Effector memory CD4-positive, alpha-beta T cell (primary cell): ENCODE measurements around the gene FAM98C.
"Not testable (repeated sequence)": the region's sequence is repeated elsewhere in the genome, so short reads cannot be mapped to it uniquely, and the experiment has no call there.

Source experiments
- DNase-seq, 3 donors: peaks; one replicate each; pipeline ENCODE4 v3.0.0-alpha.2; 2020
- H3K27ac ChIP-seq: 2 replicates; pipeline ENCODE4 v1.7.0; 2013; ENCODE audit warnings: mild to moderate bottlenecking, low read length, moderate library complexity; ENCODE audit not compliant: insufficient read depth, poor library complexity, severe bottlenecking
- H3K27me3 ChIP-seq: replicated peaks from 2 replicates; pipeline ENCODE4 v1.7.0; 2013; ENCODE audit warnings: mild to moderate bottlenecking, low read length; ENCODE audit not compliant: insufficient read depth, control insufficient read depth, poor library complexity, severe bottlenecking
- H3K36me3 ChIP-seq: 2 replicates; pipeline ENCODE4 v1.7.0; 2013; ENCODE audit warnings: mild to moderate bottlenecking, low read length, moderate library complexity; ENCODE audit not compliant: control insufficient read depth, insufficient read depth
- H3K4me1 ChIP-seq: 2 replicates; pipeline ENCODE4 v1.7.0; 2013; ENCODE audit warnings: low read length, mild to moderate bottlenecking; ENCODE audit not compliant: control insufficient read depth, insufficient read depth, poor library complexity, severe bottlenecking
- H3K4me3 ChIP-seq: 2 replicates; pipeline ENCODE4 v1.7.0; 2013; ENCODE audit warnings: low read length, low read depth, mild to moderate bottlenecking; ENCODE audit not compliant: insufficient read depth, poor library complexity, severe bottlenecking
- H3K9me3 ChIP-seq: 2 replicates; pipeline ENCODE4 v1.7.0; 2013; ENCODE audit warnings: mild to moderate bottlenecking, low read length, moderate library complexity; ENCODE audit not compliant: control insufficient read depth

The FAM98C gene

DNA sequence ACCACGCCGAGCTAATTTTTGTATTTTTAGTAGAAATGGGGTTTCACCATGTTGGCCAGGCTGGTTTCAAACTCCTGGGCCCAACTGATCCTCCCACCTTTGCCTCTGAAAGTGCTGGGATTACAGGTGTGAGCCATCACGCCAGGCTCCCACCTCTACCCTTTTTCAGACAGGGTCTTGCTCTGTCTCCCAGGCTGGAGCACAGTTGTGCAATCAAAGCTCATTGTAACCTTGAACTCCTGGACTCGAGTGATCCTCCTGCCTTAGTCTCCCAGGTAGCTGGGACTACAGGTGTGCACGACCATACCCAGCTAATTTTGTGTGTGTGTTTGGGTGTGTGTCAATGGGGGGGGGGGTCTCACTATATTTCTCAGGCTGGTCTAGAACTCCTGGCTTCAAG lies 21.4 kb downstream of the FAM98C start:
- H3K9me3 ChIP-seq = no peaks in the 10 kb centered on the region
- no peak for DNase-seq
- no peaks in the 10 kb centered on the region for H3K27me3 ChIP-seq
- H3K27ac ChIP-seq = no peak overlapping the region
- H3K4me3 ChIP-seq = no peak overlapping the region
- H3K36me3 ChIP-seq = no peaks in the 10 kb centered on the region
- H3K4me1 ChIP-seq = peaks cover 7% of the 10 kb centered on the region

DNA sequence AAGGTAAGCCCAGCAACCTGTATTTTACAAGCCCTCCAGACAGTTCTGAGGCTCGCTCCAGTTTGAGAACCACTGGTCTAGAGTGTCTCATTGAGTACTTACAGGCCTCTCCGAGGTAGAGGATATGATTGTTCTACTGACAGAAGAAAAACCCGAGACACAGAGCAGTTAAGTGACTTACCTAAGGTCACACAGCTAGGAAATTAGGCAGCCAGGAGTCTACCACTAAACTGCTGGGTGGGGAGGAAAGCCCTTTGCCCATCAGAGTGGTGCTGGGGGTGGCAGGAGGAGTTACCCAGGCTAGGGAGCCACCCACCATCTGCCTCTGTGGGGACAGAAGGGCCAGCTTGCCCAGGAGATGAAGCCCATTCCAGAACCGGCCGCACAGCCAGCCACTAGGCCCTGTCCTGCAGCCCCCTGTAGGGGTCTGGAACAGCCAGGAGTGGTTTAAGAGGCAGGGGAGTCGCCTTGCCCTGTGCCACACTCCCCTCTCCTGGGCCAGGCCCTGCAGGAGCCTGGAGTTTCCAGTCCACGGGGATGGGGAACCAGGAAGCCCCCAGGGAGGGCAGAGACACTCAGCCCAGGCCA lies 22.4 kb downstream of the FAM98C start:
- no peaks in the 10 kb centered on the region for H3K36me3 ChIP-seq
- DNase-seq = no peak
- no peak overlapping the region for H3K27ac ChIP-seq
- no peak overlapping the region for H3K4me3 ChIP-seq
- peaks cover 7% of the 10 kb centered on the region for H3K4me1 ChIP-seq
- H3K27me3 ChIP-seq = no peaks in the 10 kb centered on the region
- H3K9me3 ChIP-seq = no peaks in the 10 kb centered on the region

DNA sequence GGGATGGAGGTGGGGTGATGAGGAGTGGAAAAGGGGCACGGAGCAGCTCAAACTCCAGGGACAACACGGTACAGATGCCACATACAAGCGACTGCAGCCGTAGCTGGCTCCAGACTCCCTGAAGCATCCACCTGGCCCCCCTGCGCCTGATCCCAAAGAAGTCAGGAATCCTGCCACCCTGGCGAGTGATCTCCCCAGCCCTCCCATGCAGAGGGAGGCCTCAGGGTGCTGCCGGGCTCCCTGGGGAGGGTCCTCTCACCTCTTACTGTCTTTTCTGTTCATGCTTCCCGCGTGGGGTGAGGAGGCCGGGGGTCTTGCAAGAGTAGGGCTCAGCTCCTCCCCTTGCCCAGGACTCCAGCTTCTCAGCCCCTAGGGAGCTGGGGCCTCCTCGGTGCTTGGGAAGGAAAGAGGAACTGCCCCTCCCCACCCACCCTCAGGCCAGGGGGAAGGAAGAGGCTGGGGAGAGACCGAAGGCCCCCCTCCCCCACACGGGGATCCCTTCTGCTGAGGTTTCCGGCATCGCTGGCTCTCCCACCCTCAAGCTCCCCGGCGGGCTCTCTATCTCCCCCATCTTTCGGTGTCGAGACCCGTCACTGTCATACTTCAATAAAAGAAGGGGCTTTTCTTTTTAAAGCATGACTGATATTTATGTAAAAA lies 23.0 kb downstream of the FAM98C start, which contains the start of gene RASGRP4:
TSS of gene RASGRP4 (minus strand) at position 410 of the 657 bp plus-strand sequence. CDS start at position 282, 128 bp downstream.
- DNase-seq = peak; percentile 25 to 31 (median 26)
- H3K9me3 ChIP-seq = no peaks in the 10 kb centered on the region
- H3K4me3 ChIP-seq = no peak within 1 kb of the TSS
- peaks cover 7% of the 10 kb centered on the region for H3K4me1 ChIP-seq
- H3K27me3 ChIP-seq = no peaks in the 10 kb centered on the region
- no peaks in the 10 kb centered on the region for H3K36me3 ChIP-seq
- H3K27ac ChIP-seq = no peak within 1 kb of the TSS

DNA sequence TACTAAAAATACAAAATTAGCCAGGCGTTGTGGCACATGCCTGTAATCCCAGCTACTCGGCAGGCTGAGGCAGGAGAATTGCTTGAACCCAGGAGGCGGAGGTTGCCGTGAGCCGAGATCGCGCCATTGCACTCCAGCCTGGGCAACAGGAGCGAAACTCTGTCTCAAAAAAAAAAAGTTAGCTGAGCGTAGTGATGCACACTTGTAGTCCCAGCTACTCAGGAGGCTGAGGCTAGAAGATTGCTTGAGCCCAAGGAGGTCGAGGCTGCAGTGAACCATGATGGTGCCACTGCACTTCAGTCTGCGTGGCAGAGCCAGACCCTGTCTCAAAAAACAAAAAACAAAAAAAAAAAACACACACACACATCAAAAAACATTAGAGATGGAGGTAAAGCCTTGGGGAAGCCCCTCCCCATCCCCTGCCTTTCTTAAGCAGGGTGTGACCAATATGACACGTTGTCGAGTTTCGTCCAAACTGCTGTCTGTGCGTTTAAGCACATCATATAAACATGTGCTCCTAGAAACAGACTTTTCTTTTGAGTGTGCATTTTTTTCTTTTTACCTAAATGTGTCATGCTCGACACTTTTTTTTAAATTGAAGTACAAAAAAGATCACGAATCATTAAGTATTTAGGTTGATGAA lies 24.3 kb downstream of the FAM98C start:
- not testable (repeated sequence) for H3K9me3 ChIP-seq, H3K4me3 ChIP-seq, H3K27ac ChIP-seq, H3K27me3 ChIP-seq, H3K4me1 ChIP-seq, H3K36me3 ChIP-seq
- peak in 2 of 3 donors; percentile 11 to 22 for DNase-seq

DNA sequence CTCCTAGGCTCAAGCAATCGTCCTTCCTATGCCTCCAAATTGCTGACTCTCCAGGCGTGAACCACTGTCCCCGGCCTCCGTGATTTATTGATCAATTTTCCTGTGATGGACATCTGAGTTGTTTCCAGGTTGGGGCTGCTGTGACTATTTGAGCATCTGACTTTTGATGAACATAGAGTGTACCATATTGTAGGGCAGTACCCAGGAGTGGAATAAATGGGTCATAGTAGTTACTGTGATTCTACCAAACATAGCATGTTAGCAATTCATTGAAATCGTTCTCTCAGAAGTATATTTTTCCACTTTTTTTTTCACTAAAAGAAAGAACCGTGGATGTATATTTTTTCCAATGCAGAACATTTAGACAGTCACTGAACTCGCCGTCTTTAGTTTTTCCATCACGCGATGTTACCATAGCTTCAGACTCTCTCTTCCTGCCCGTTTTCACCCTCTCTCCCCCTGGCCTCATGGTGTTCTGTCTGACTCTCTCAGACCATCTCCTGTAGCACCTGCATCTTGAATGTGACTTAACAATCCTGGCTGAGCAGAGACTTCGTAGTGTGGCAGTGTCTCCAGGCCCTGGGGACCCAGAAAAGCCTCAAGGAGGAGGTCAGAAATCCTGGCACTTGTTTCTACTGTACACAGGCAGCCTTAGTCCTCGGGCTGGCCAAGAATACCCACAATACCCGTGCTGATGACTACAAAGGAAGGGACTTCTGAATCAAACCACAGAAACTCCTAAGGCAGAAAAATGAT lies 26.3 kb downstream of the FAM98C start:
- no peak overlapping the region for H3K4me3 ChIP-seq
- no peak for DNase-seq
- H3K27me3 ChIP-seq = no peaks in the 10 kb centered on the region
- H3K36me3 ChIP-seq = no peaks in the 10 kb centered on the region
- no peak overlapping the region for H3K27ac ChIP-seq
- H3K4me1 ChIP-seq = peaks cover 10% of the 10 kb centered on the region
- H3K9me3 ChIP-seq = no peaks in the 10 kb centered on the region

DNA sequence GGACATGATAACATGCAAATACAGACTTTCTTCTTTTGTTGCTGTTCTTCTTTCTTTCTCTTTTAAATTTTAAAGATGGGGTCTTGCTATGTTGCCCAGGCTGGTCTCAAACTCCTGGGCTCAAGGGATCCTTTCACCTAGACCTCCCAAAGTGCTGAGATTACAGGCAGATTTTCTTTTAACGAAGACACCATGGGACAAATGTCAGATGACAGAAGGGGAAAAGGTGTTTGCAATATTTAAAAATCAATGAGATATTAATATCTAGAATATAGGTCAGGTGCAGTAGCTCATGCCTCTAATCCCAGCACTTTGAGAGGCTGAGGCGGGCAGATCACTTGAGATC lies 26.9 kb downstream of the FAM98C start:
- Histone ChIP-seq H3K4me1 (peaks cover 10% of the 10 kb centered on the region), H3K27ac (no peak overlapping the region), H3K27me3 (no peaks in the 10 kb centered on the region)

DNA sequence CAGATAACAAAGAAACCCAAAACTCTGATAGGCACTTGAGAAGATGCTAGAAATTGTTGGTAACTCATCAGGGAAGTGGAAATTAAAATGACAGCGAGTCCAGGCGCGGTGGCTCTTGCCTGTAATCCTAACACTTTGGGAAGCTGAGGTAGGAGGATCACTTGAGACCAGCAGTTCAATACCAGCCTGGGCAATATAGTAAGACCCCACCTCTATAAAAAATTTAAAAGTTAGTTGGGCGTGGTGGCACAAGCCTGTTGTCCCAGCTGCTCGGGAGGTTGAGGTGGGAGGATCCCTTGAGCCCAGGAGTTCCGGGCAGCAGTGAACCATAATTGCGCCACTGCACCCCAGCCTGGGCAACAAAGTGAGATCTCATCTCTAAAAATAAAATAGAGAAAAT lies 28.0 kb downstream of the FAM98C start:
- no peak for DNase-seq
- no peaks in the 10 kb centered on the region for H3K9me3 ChIP-seq
- H3K36me3 ChIP-seq = no peaks in the 10 kb centered on the region
- no peak overlapping the region for H3K4me3 ChIP-seq
- H3K27me3 ChIP-seq = no peaks in the 10 kb centered on the region
- H3K4me1 ChIP-seq = peaks cover 4% of the 10 kb centered on the region
- H3K27ac ChIP-seq = no peak overlapping the region

More for the DNA sequence above, 26.9 kb downstream of the FAM98C start:
- no peaks in the 10 kb centered on the region for H3K9me3 ChIP-seq
- DNase-seq = no peak
- no peak overlapping the region for H3K4me3 ChIP-seq
- H3K36me3 ChIP-seq = no peaks in the 10 kb centered on the region

DNA sequence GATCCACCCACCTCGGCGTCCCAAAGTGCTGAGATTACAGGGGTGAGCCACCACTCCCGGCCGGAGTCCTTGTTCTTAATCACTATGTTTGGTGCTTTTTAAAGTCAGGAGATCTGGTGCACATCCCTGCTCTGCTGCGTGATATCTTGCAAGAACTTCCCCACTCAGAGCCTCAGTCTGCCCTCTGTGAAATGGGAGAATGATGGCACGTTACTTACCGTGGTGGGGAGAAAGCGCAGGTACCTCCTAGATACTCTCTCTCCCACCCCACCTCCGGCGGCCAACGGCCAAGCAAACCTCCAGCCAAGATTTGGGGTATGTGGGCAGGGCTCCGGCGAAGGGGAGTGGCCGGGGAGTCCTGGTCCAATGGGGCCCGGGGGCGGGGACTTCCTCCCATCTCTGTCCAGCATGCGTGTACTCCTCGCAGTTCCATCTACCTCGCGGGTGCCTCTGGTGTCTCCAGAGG lies 30.4 kb downstream of the FAM98C start, which contains the start of gene RYR1:
TSS of gene RYR1 (plus strand) at position 424 of the 466 bp plus-strand sequence. CDS start 139 bp downstream, outside the sequence.
- no peaks in the 10 kb centered on the region for H3K36me3 ChIP-seq
- peak in 1 of 3 donors; percentile 19 for DNase-seq
- H3K4me1 ChIP-seq = peaks cover 3% of the 10 kb centered on the region
- H3K27me3 ChIP-seq = no peaks in the 10 kb centered on the region
- no peaks in the 10 kb centered on the region for H3K9me3 ChIP-seq
- no peak within 1 kb of the TSS for H3K27ac ChIP-seq
- no peak within 1 kb of the TSS for H3K4me3 ChIP-seq

DNA sequence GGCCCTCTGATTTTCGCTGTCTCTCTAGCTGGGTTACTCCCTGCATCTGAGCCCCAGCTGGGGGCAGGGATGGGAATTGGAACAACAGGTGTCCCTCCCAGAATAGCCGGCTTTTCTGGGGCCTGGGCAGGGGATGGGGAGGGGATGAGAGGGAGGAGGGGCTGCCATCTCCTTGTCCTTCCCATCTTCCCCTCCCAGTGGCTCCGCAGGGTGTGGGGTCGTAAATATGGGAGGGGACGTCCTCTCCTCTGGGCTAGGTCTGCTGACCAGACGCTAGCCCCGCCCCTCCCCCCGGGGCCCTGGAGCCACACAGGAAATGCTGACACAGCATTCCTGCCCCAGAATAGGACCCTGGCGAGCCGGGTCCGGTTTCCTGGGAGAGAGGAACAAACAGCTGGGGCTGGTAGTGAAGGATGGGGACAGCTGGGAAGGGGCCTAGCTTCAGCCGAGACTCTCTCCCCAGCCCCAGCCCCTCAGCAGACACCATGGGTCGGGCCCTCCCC lies 31.7 kb downstream of the FAM98C start:
- Histone ChIP-seq H3K9me3 (no peaks in the 10 kb centered on the region), H3K4me1 (peaks cover 3% of the 10 kb centered on the region), H3K27ac (no peak overlapping the region), H3K27me3 (no peaks in the 10 kb centered on the region), H3K36me3 (no peaks in the 10 kb centered on the region), H3K4me3 (no peak overlapping the region)
- DNase-seq = no peak
